ENCODE data around the gene ANKS1B.

DNA sequence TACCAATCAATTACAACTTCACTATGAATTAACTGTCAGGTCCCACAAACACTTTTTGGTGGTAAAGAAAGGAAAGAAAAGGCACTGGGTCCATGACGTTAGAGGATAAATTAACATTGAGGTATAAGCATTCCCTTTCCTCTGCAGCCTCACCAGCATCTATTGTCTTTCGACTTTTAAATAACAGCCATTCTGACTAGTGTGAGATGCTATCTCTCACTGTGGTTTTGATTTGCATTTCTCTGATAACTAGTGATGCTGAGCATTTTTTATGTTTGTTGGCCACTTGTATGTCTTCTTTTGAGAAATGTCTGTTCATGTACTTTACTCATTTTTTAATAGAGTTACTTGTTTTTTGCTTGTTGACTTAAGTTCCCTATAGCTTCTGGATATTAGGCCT, 9.4 kb downstream of the ANKS1B start:
- TF ChIP-seq YY1 (IDR thresholded peaks at IDR 0.05; ENCODE audit: insufficient read depth, insufficient read length), result no peak
- TF ChIP-seq ZNF274 (IDR thresholded peaks at IDR 0.05; ENCODE audit: low read depth, low read length), result no peak
